SU-DHL-6 (cell line): ENCODE measurements around the gene ISY1.

ENCODE experiments used
- CTCF ChIP-seq: fragments of 200-600 bp; sonication (generic); IDR thresholded peaks from one replicate; pipeline ENCODE4 v1.5.1; 2017; ENCODE audit warnings: antibody characterized with exemption, mild to moderate bottlenecking, low read length, moderate library complexity; ENCODE audit not compliant: insufficient read depth, poor library complexity, severe bottlenecking
- EZH2phosphoT487 ChIP-seq: fragments of 200-600 bp; sonication (generic), shearing (Covaris generic); conservative IDR thresholded peaks from 2 replicates; pipeline ENCODE4 v1.6.1; 2018; ENCODE audit warnings: mild to moderate bottlenecking, antibody characterized with exemption, low read length, moderate library complexity, mixed read lengths

GRCh38 chr3:129130291-129130813 is 30.5 kb downstream of the ISY1 start:
- no peak for TF ChIP-seq CTCF
- TF ChIP-seq EZH2phosphoT487 = no peak
